IMR-90 (cell line): ENCODE data around the gene RAVER1. TPM values are rescaled to one million over a fixed set of nuclear protein-coding genes. Genes with fewer than 3 reads are reported as not detected.
A peak's percentile ranks its signal among the peaks of the same experiment; 100 is the strongest.

ENCODE experiments used
- ATAC-seq: fragments of 200-7000 bp; cut with Tn5 transposase; 2 replicates; pipeline ENCODE4 v1.9.1; 2020; ENCODE audit warnings: low read depth, mild to moderate bottlenecking, moderate library complexity
- BruUV-seq: library from RNA; stranded (reverse); fragments of 400-500 nt; replicated peaks from 2 replicates; lab custom pipeline; 2021; lab: Mats Ljungman, UMichigan
- CTCF ChIA-PET: fragments of 300-600 bp; formaldehyde crosslinking; extraction: SDS; loops from one replicate; lab custom pipeline; 2021; ENCODE audit warnings: antibody characterized with exemption; lab: Yijun Ruan, JAX
- POLR2A ChIA-PET: fragments of 300-600 bp; sonication (Branson Sonifier 250); formaldehyde crosslinking; loops from one replicate; lab custom pipeline; 2022; ENCODE audit warnings: antibody characterized with exemption; ENCODE audit not compliant: unreplicated experiment; lab: Charles Lee
- DNase-seq: peaks from one replicate; pipeline ENCODE4 v3.0.0; 2013
- H2AFZ ChIP-seq: replicated peaks from 2 replicates; pipeline ENCODE3; 2013; ENCODE audit warnings: low read length, mild to moderate bottlenecking; ENCODE audit not compliant: poor library complexity
- H2AK5ac ChIP-seq: 2 replicates; pipeline ENCODE4 v1.6.1; 2013; ENCODE audit warnings: low read depth, low read length, inconsistent platforms
- H2AK9ac ChIP-seq: replicated peaks from 2 replicates; pipeline ENCODE3; 2013; ENCODE audit warnings: mild to moderate bottlenecking, low read depth, low read length, moderate library complexity; ENCODE audit not compliant: poor library complexity
- H2BK120ac ChIP-seq: 2 replicates; pipeline ENCODE4 v1.6.1; 2013; ENCODE audit warnings: low read depth, low read length, inconsistent platforms
- H2BK15ac ChIP-seq: 3 replicates; pipeline ENCODE4 v1.6.1; 2013; ENCODE audit warnings: low read depth, low read length, inconsistent platforms
- H2BK20ac ChIP-seq: 2 replicates; pipeline ENCODE4 v1.6.1; 2013; ENCODE audit warnings: low read depth, mild to moderate bottlenecking, inconsistent platforms, low read length, moderate library complexity
- H2BK5ac ChIP-seq: 2 replicates; pipeline ENCODE4 v1.6.1; 2013; ENCODE audit warnings: mild to moderate bottlenecking, low read depth, low read length, inconsistent platforms; ENCODE audit not compliant: poor library complexity, severe bottlenecking
- H3K14ac ChIP-seq: replicated peaks from 2 replicates; pipeline ENCODE4 v1.6.1; 2013; ENCODE audit warnings: low read depth, low read length, inconsistent platforms
- H3K18ac ChIP-seq: 2 replicates; pipeline ENCODE4 v1.6.1; 2013; ENCODE audit warnings: low read depth, low read length, control low read depth
- H3K23ac ChIP-seq: 2 replicates; pipeline ENCODE4 v1.6.1; 2013; ENCODE audit warnings: low read depth, low read length, inconsistent platforms
- H3K27ac ChIP-seq: 2 replicates; pipeline ENCODE4 v1.5.1; 2013; ENCODE audit warnings: mild to moderate bottlenecking, control low read depth, low read length; ENCODE audit not compliant: insufficient read depth
- H3K27me3 ChIP-seq: 2 replicates; pipeline ENCODE4 v1.6.1; 2013; ENCODE audit warnings: low read length; ENCODE audit not compliant: control insufficient read depth, insufficient read depth
- H3K36me3 ChIP-seq: 2 replicates; pipeline ENCODE4 v1.6.1; 2013; ENCODE audit warnings: low read length, mixed read lengths; ENCODE audit not compliant: control insufficient read depth, insufficient read depth
- H3K4ac ChIP-seq: 2 replicates; pipeline ENCODE4 v1.6.1; 2013; ENCODE audit warnings: low read depth, low read length, inconsistent platforms
- H3K4me1 ChIP-seq: 2 replicates; pipeline ENCODE4 v1.6.1; 2013; ENCODE audit warnings: low read length, mixed read lengths; ENCODE audit not compliant: control insufficient read depth, insufficient read depth
- H3K4me2 ChIP-seq: 2 replicates; pipeline ENCODE4 v1.6.1; 2013; ENCODE audit warnings: low read depth, mild to moderate bottlenecking, control low read depth, low read length, moderate library complexity
- H3K4me3 ChIP-seq: 2 replicates; pipeline ENCODE4 v1.5.1; 2013; ENCODE audit warnings: low read depth, mild to moderate bottlenecking, control low read depth, low read length, moderate library complexity; ENCODE audit not compliant: insufficient read depth
- H3K56ac ChIP-seq: 2 replicates; pipeline ENCODE4 v1.6.1; 2013; ENCODE audit warnings: low read length, inconsistent platforms; ENCODE audit not compliant: insufficient read depth; ENCODE audit errors: extremely low read depth
- H3K79me1 ChIP-seq, 2 experiments: 2 replicates each; pipeline ENCODE4 v1.6.1; 2013; ENCODE audit warnings: low read length in 2 of 2, inconsistent platforms in 1 of 2, low read depth in 1 of 2
- H3K9ac ChIP-seq: 2 replicates; pipeline ENCODE4 v1.6.1; 2013; ENCODE audit warnings: low read depth, low read length, control low read depth
- H3K9me1 ChIP-seq: 2 replicates; pipeline ENCODE4 v1.6.1; 2013; ENCODE audit warnings: low read length, inconsistent platforms; ENCODE audit not compliant: insufficient read depth
- H3K9me3 ChIP-seq: 2 replicates; pipeline ENCODE4 v1.6.1; 2013; ENCODE audit warnings: low read length; ENCODE audit not compliant: control insufficient read depth, insufficient read depth
- H4K20me1 ChIP-seq: 2 replicates; pipeline ENCODE4 v1.6.1; 2013; ENCODE audit warnings: low read length, inconsistent platforms; ENCODE audit not compliant: insufficient read depth
- H4K5ac ChIP-seq: 2 replicates; pipeline ENCODE4 v1.6.1; 2013; ENCODE audit warnings: mild to moderate bottlenecking, low read depth, low read length, control low read depth
- H4K8ac ChIP-seq, 2 experiments: 2 replicates each; pipeline ENCODE4 v1.6.1; 2013; ENCODE audit warnings: low read depth in 2 of 2, low read length in 2 of 2, control low read depth in 1 of 2, inconsistent platforms in 1 of 2
- H4K91ac ChIP-seq: 2 replicates; pipeline ENCODE4 v1.6.1; 2013; ENCODE audit warnings: low read depth, low read length, inconsistent platforms; ENCODE audit not compliant: insufficient read depth
- CTCF ChIP-seq: conservative IDR thresholded peaks from 2 replicates; pipeline ENCODE4 v1.5.1; 2012; ENCODE audit warnings: mild to moderate bottlenecking, low read depth, low read length, improper control_type of control experiment
- MAFK ChIP-seq: IDR thresholded peaks from 2 replicates; pipeline ENCODE4 v1.6.1; 2012; ENCODE audit warnings: low read depth, low read length, improper control_type of control experiment
- MAZ ChIP-seq: IDR thresholded peaks from 2 replicates; pipeline ENCODE4 v1.6.1; 2012; ENCODE audit warnings: low read depth, mild to moderate bottlenecking, low read length, improper control_type of control experiment, moderate library complexity, borderline replicate concordance
- MXI1 ChIP-seq: IDR thresholded peaks from 2 replicates; pipeline ENCODE4 v1.6.1; 2012; ENCODE audit warnings: low read depth, mild to moderate bottlenecking, low read length, moderate library complexity, borderline replicate concordance
- RFX5 ChIP-seq: IDR thresholded peaks from 2 replicates; pipeline ENCODE4 v1.8.0; 2012; ENCODE audit warnings: low read depth, mild to moderate bottlenecking, low read length, moderate library complexity
- WGBS, 2 experiments: methylation state at CpG; one replicate each; pipeline versions ENCODE4 v1.1.5 to v1.1.7; 2013; ENCODE audit warnings: missing lambda C conversion rate in 2 of 2; ENCODE audit not compliant: insufficient read length in 1 of 2; ENCODE audit errors: extremely low coverage in 2 of 2; 5-methylcytosine and 5-hydroxymethylcytosine counted together
- dilution Hi-C: fragments of 300-500 bp; cut with HindIII; formaldehyde crosslinking; loops from one replicate; pipeline ENCODE4 v1.14.3; 2018; ENCODE audit warnings: low sequenced_read_pairs; ENCODE audit not compliant: unreplicated experiment
- in situ Hi-C: fragments of 300-500 bp; cut with MboI; formaldehyde crosslinking; loops from 3 replicates; pipeline ENCODE4 v1.14.3; 2019; ENCODE audit warnings: low sequenced_read_pairs, inconsistent platforms, mixed read lengths
- intact Hi-C: fragments of 100-400 bp; cut with micrococcal nuclease; formaldehyde crosslinking; loops from 2 replicates; pipeline ENCODE4 v1.10.0; 2022
- polyA plus RNA-seq, 3 experiments: library from polyadenylated mRNA; depleted of rRNA; stranded (reverse); fragments of >200 nt; gene quantifications; 2 replicates each; pipeline ENCODE4 v1.2.3, GENCODE V29; 2012; ENCODE audit warnings: low replicate concordance in 1 of 3
- total RNA-seq: library from RNA; depleted of rRNA; stranded (reverse); fragments of >200 nt; gene quantifications from 2 replicates; pipeline ENCODE4 v1.2.3, GENCODE V29; 2012

The RAVER1 gene
- total and polyA plus RNA-seq, 2 of the 4 experiments (the other 2 are of a cell fraction), result 2.7 to 18.1 TPM

DNA sequence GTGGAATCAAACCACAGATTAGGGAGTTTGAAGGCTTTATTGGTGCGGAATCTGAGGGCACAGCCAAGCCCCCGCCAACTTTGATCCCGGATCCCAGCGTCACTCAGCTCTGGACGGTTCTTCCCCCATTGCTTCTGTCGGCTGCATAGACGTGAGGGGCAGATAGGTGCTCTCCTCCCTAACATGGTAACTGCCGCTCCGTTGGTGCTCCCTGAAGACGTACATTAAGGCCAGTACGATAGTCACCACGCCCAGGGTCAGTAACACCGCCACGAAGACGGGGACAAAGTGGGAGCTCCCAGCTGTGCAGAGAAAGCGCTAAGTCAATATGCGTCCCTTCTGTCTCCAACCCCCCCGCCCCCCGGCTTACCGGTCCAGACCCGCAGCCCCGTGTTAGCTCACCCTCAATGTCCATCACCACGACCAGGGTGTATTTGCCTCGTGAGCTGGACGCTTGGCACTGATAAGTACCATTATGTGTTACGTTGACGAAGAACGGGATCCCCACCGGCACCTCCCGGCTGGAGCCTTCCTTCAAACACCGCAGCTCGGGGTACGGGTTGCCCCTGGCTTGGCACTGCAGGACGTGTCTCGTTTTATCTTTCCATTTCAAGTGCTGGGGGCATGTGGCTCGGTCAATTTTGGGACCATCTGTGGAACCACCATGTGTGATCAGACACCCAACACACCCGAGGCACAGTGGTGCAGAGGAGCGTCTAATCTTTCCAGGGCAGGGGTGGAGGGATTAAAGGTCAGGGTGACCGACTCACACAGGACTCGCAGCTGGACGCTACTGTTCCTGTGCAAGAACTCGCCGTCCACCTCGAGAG lies 644 bp upstream of the RAVER1 start (continued):
- TF ChIP-seq RFX5, result no peak
- TF ChIP-seq MAZ, result no peak

DNA sequence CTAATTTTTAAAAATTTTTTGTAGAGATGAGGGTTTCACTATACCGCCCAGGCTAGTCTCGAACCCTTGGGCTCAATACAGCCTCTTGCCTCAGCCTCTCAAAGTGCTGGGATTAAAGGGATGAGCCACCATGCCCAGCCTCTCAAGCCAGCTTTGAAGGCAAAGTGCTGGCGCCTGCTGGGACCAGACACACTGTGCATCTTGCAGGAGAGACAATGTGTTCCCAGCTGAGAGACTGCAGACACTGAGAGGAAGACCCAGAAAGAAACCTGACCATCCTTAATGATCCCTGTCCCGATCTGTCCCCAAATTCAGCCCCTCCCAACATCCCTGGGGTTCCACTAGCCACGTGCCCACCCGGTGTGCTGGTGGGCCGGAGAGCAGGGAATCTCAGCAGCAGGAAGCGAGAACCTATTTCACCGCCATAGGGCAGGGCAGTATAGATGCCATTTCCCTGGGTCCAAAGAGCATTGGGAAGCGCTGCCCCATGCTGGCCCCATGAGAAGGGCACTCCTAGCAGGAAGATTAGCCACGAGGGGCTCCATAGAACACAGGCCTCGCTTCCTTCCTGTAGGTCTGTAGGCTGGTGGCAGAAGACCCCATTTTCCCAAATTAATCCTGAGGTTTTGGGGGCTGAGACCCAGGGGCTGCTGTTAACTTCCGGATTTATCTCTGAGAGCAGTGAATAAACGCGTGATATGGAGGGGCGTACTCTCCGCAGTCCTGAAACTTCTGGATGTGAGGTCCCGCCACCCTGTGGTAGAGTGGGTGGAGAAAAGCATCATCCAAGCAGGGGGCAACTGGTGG lies 968 bp downstream of the RAVER1 start:
- H3K18ac ChIP-seq, result no peak overlapping the region
- H2BK15ac ChIP-seq, result no peak overlapping the region
- H2AK5ac ChIP-seq, result peak overlapping the region; percentile 90
- peak overlapping the region; percentile 99 for H2AK9ac ChIP-seq
- in situ Hi-C loops (no loop called here), dilution Hi-C loops (no loop called here), intact Hi-C loops (no loop called here)
- H2BK5ac ChIP-seq, result peak overlapping the region; percentile 93
- H3K36me3 ChIP-seq, result peaks cover 29% of the 10 kb centered on the region
- H3K56ac ChIP-seq, result peak overlapping the region; percentile 57
- no peaks in the 10 kb centered on the region for H3K27me3 ChIP-seq
- H3K9ac ChIP-seq, result peak overlapping the region; percentile 83
- peak overlapping the region; percentile 50 for H3K23ac ChIP-seq
- H3K14ac ChIP-seq, result peak overlapping the region; percentile 50; the same call in 1 of the 2 replicates
- H4K20me1 ChIP-seq, result peaks cover 26% of the 10 kb centered on the region
- H3K4me1 ChIP-seq, result peaks cover 5% of the 10 kb centered on the region; the same call in 1 of the 2 replicates
- no peak for TF ChIP-seq MAZ
- peak; percentile 40; the same call in 1 of the 2 replicates for TF ChIP-seq MXI1
- no peak for TF ChIP-seq MAFK
- TF ChIP-seq CTCF, result peak; percentile 7; the same call in 1 of the 2 replicates
- peak overlapping the region; percentile 59; the same call in 1 of the 2 replicates for H4K91ac ChIP-seq
- H4K5ac ChIP-seq, result no peak overlapping the region
- 0 out of 2 replicates have a peak overlapping the region, but pooled peaks have one; percentile 4 for H2BK120ac ChIP-seq
- H2BK20ac ChIP-seq, result no peak overlapping the region
- WGBS, 2 experiments, result 61% methylated on average over 4 of the region's 18 CpGs; no CpG with 5 or more reads in 1 of the 2 experiments
- H2AFZ ChIP-seq, result peak overlapping the region; percentile 98
- peak overlapping the region; percentile 86 for H3K27ac ChIP-seq
- CTCF ChIA-PET, result no interaction called here
- DNase-seq (no peak), ATAC-seq (peak; percentile 1)
- TSS peak; percentile 26 for BruUV-seq
- peak overlapping the region; percentile 91 for H3K4me2 ChIP-seq
- peaks cover 19 to 52% of the 10 kb centered on the region in 2 experiments for H3K79me1 ChIP-seq
- no peaks in the 10 kb centered on the region; the same call in 1 of the 2 replicates for H3K9me1 ChIP-seq
- H4K8ac ChIP-seq, result peak overlapping the region; percentile 29 to 60; a peak in 2 of 4 replicates
- H3K9me3 ChIP-seq, result no peaks in the 10 kb centered on the region
- peak overlapping the region; percentile 86 for H3K4ac ChIP-seq
- POLR2A ChIA-PET, result no interaction called here
- peak overlapping the region; percentile 75 for H3K4me3 ChIP-seq
